OCI-LY3 (cell line): Measurements from ENCODE around the gene TMCC1.
"Not testable (repeated sequence)": the region's sequence is repeated elsewhere in the genome, so short reads cannot be mapped to it uniquely, and the experiment has no call there.

Experiments used
- CTCF ChIP-seq: fragments of 200-600, 300-600 bp; sonication (generic); IDR thresholded peaks from 2 replicates; pipeline ENCODE4 v1.5.1; 2014; ENCODE audit warnings: antibody characterized with exemption, low read length, low read depth
- EZH2phosphoT487 ChIP-seq: fragments of 200-600 bp; shearing (Covaris generic); IDR thresholded peaks from 2 replicates; pipeline ENCODE4 v1.6.1; 2018; ENCODE audit warnings: antibody characterized with exemption, mixed run types, low read depth

DNA sequence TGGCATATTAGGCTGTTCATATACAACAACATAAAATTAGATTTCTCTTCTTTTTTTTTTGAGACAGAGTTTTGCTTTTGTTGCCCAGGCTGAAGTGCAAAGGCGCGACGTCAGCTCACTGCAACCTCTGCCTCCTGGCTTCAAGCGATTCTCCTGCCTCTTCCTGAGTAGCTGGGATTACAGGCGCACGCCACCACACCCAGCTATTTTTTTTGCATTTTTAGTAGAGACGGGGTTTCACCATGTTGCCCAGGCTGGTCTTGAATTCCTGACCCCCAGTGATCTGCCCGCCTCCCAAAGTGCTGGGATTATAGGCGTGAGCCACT, 218.8 kb downstream of the TMCC1 start:
- TF ChIP-seq CTCF, EZH2phosphoT487: not testable (repeated sequence)
